Thymus (tissue), 11 donors: Measurements from ENCODE around the gene NR5A2. TPM values are rescaled to one million over a fixed set of nuclear protein-coding genes. Genes with fewer than 3 reads are reported as not detected.

Experiments
- DNase-seq, 9 donors: peaks; one replicate each; pipeline ENCODE4 v3.0.0-alpha.2; 2013; ENCODE audit warnings: low spot score in 9 of 9, low read depth in 6 of 9, missing footprints in 1 of 9
- H3K27ac ChIP-seq, 2 donors: one replicate each; pipeline ENCODE4 v1.5.1; 2013; ENCODE audit warnings: control low read depth in 1 of 2, low read depth in 1 of 2, low read length in 1 of 2, mild to moderate bottlenecking in 1 of 2, moderate library complexity in 1 of 2
- H3K27me3 ChIP-seq, 2 donors: one replicate each; pipeline ENCODE4 v1.5.1; 2013; ENCODE audit warnings: low read length in 1 of 2; ENCODE audit not compliant: control insufficient read depth in 2 of 2, insufficient read depth in 1 of 2
- H3K36me3 ChIP-seq, 2 donors: one replicate each; pipeline ENCODE4 v1.5.1; 2013; ENCODE audit warnings: low read length in 1 of 2, mild to moderate bottlenecking in 1 of 2, moderate library complexity in 1 of 2; ENCODE audit not compliant: control insufficient read depth in 2 of 2, insufficient read depth in 2 of 2
- H3K4me1 ChIP-seq, 2 donors: one replicate each; pipeline ENCODE4 v1.5.1; 2013; ENCODE audit warnings: low read length in 2 of 2; ENCODE audit not compliant: control insufficient read depth in 2 of 2, insufficient read depth in 2 of 2
- H3K4me3 ChIP-seq, 2 donors: one replicate each; pipeline ENCODE4 v1.5.1; 2013; ENCODE audit warnings: low read length in 2 of 2, control low read depth in 1 of 2, mild to moderate bottlenecking in 1 of 2
- H3K9me3 ChIP-seq, 2 donors: one replicate each; pipeline ENCODE4 v1.5.1; 2013; ENCODE audit warnings: low read length in 1 of 2, mild to moderate bottlenecking in 1 of 2; ENCODE audit not compliant: control insufficient read depth in 2 of 2, insufficient read depth in 1 of 2
- WGBS: extraction: QIAGEN DNeasy Blood & Tissue Kit; methylation state at CpG from one replicate; pipeline ENCODE4 v1.1.7; 2013; 5-methylcytosine and 5-hydroxymethylcytosine counted together
- polyA plus RNA-seq: library from polyadenylated mRNA; stranded (reverse); fragments of 200-250 nt; gene quantifications from one replicate; pipeline ENCODE4 v1.2.3, GENCODE V29; 2013
- total RNA-seq: library from RNA; stranded (reverse); fragments of 120-200 nt; gene quantifications from one replicate; pipeline ENCODE4 v1.2.4, GENCODE V29; 2013
- donor health status: healthy.

Gene NR5A2
- total and polyA plus RNA-seq, 2 donors: 0.76 to 0.94 TPM

DNA sequence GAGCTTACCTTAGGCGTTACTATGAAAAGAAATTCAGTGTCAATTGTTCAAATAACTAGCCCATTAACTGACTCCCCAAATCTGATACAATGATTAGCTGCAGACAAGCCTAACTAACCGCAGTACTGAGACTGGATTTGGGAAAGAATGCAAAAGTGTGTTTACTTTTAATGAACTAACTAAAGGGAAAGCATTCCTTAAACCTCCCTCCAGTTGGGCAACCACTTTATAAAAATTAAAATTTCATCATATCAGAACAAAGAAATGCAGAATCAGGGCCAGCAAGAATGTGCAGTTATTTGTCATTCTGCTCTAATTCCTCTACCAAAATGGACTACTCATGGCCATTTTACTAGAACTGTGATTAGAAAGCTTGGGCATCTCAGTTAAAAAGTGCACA lies 11.7 kb upstream of the NR5A2 start:
- 96% methylated on average over 2 of the region's 2 CpGs for WGBS
- no peaks in the 10 kb centered on the region for H3K36me3 ChIP-seq
- no peak overlapping the region for H3K27ac ChIP-seq
- no peaks in the 10 kb centered on the region for H3K4me1 ChIP-seq
- DNase-seq: no peak
- H3K27me3 ChIP-seq: peaks cover 0 to 2% of the 10 kb centered on the region in 2 donors
- no peaks in the 10 kb centered on the region for H3K9me3 ChIP-seq
- no peak overlapping the region for H3K4me3 ChIP-seq

DNA sequence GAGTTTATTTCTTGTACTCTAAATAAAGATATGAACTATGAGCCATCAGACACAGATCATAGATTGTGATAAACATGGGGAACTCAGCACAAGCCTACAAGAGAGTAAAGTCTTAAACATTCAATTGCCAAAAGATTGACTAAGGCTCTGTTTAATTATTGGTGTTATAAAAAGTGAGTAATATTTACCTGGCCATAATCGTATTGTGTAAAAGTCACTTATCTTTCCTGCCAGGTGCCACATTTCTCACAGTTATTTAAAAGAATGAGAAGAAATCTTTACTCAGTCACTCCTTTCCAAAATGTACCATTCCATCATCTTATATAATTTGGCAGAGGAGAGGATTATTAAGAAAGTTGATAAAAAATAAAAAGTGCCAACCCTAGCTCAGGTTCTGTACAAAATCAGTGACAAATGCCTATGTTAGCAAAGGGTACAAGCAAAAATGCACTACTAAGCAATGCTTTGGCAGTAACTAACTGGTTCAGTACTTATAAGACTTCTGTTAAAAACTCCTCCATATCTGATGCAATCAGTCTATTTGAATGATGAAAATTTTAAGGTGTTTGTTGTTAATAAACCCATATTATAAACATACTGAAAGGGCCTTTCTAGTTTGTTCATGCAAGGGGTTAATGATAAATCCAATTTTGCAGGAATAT lies 5.8 kb upstream of the NR5A2 start:
- WGBS: 97% methylated on average over 1 of the region's 1 CpG
- H3K27ac ChIP-seq: no peak overlapping the region
- DNase-seq: no peak
- H3K9me3 ChIP-seq: no peaks in the 10 kb centered on the region
- H3K27me3 ChIP-seq: peaks cover under 1 to 18% of the 10 kb centered on the region in 2 donors
- no peaks in the 10 kb centered on the region for H3K36me3 ChIP-seq
- H3K4me3 ChIP-seq: no peak overlapping the region
- H3K4me1 ChIP-seq: no peaks in the 10 kb centered on the region

DNA sequence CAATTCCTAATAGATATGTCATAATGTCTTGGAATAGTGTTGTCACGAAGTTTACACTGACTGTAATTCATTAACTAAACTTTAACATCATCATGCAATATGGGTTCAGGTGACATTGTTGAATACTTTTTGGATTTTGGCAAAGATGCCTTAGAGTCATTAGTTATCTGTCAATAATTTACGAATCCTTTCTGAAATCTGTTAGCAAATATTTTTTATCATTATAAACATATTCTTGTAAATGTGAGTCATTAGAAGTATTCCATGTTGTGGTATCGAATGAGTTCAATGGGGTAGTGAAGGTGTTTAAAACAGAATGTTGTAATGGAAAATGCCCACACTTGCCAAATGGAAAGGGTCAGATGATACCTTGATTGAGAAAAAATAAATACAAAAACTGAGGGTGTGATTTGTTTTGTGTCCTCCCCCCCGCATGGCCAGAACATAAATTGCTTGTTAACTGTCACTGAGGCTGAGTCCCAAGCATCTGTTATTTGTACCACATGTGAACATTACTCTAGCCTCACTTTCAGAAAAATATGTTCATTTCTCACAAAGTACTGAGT lies 5.2 kb upstream of the NR5A2 start:
- no peak for DNase-seq
- peaks cover 5 to 22% of the 10 kb centered on the region in 2 donors for H3K27me3 ChIP-seq
- 95% methylated on average over 4 of the region's 4 CpGs for WGBS
- H3K9me3 ChIP-seq: no peaks in the 10 kb centered on the region
- H3K4me3 ChIP-seq: no peak overlapping the region
- no peaks in the 10 kb centered on the region for H3K36me3 ChIP-seq
- no peak overlapping the region for H3K27ac ChIP-seq
- H3K4me1 ChIP-seq: no peaks in the 10 kb centered on the region

DNA sequence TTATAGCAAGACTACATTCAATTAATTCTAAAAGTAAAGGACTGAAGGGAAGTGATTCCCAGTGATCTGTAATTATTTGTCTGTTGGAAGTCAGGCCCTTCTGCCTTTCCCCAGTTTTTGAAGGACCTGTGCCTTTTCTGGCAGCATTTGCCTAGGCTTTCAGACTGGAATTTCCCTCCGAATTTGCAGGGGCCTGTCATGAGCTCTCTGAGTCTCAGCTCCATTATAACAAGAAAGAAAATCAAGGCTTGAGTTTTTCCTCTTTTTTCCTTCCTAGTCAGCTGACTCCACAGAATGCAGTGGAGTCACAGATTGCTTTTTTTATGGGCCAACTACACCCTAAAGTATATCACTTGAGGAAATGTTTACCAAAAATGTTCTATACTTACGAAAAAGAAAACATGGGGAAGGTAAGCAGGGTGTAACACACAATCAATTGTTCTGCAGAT lies 1.1 kb downstream of the NR5A2 start:
- H3K36me3 ChIP-seq: no peaks in the 10 kb centered on the region
- DNase-seq: no peak
- 19% methylated on average over 2 of the region's 2 CpGs for WGBS
- peak overlapping the region in 1 of 2 donors; percentile 1 for H3K27ac ChIP-seq
- peaks cover 0 to 9% of the 10 kb centered on the region in 2 donors for H3K4me1 ChIP-seq
- peaks cover 36 to 82% of the 10 kb centered on the region in 2 donors for H3K27me3 ChIP-seq
- H3K9me3 ChIP-seq: peaks cover 0 to 6% of the 10 kb centered on the region in 2 donors
- peak overlapping the region; percentile 43 to 53 for H3K4me3 ChIP-seq

DNA sequence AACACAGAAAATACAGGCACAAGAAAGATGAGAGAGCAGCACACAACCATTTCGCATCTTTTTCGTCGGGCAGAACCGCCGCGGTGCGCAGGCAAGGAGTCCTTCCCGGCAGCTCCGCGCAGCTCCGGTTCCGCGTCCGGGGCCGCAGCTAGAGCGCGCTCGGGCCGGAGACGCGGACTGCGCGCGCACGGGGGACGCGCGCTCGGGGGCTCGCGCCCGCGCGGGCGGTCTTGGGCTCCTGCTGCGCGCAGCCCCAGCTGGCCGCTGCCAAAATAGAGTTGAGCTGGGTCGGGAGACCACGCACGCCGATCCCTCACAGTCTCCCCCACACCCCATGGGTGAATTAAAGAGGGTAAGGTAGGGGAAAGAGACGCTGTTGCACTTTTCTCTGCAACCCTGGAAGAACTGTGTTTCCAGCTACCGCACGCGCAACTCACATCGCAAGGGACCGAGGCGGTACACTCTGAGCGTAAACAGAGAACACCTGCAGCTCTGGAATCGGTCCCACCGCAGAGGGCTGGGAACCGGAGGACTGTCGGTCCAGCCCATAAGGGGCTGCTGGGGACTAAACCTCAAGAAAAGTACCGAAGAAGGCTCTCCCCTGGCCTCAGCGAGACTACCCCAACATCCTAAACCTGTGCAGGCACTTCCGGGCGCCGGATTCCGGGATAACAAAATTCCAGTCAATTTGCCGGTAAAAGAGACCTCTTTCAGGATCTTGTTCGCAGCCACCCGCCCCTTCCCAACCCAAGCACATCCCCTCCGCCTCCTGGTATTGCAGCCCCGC lies 1.7 kb downstream of the NR5A2 start:
- DNase-seq: peak in 5 of 9 donors; percentile 18 to 66 (median 33)
- Histone ChIP-seq H3K27me3 (peaks cover 43 to 85% of the 10 kb centered on the region in 2 donors), H3K4me1 (peaks cover 0 to 12% of the 10 kb centered on the region in 2 donors), H3K36me3 (no peaks in the 10 kb centered on the region), H3K4me3 (peak overlapping the region; percentile 43 to 53), H3K9me3 (peaks cover 0 to 6% of the 10 kb centered on the region in 2 donors), H3K27ac (peak overlapping the region in 1 of 2 donors; percentile 1)
- WGBS: 2% methylated on average over 65 of the region's 65 CpGs

DNA sequence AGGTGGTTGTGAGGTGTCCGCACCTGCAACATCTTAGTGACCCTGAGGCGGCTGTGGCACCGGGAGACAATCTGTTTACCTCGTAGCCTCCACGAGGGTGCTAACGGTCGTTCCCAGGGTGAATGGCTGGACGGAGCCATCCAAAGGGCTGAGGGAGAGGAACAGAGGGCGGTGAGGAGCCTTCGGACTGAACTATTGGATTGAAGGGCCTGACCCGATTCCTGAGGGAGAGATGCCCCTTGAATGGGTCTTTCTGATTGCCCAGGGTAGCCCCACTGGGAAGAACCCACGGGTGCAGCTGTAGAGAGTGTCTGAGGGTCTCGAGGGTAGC lies 2.3 kb downstream of the NR5A2 start:
- Histone ChIP-seq H3K4me1 (peaks cover 0 to 15% of the 10 kb centered on the region in 2 donors), H3K36me3 (no peaks in the 10 kb centered on the region), H3K4me3 (peak overlapping the region; percentile 43 to 53), H3K27me3 (peaks cover 48 to 90% of the 10 kb centered on the region in 2 donors), H3K9me3 (peaks cover 0 to 6% of the 10 kb centered on the region in 2 donors), H3K27ac (no peak overlapping the region)
- WGBS: 28% methylated on average over 13 of the region's 13 CpGs
- no peak for DNase-seq

DNA sequence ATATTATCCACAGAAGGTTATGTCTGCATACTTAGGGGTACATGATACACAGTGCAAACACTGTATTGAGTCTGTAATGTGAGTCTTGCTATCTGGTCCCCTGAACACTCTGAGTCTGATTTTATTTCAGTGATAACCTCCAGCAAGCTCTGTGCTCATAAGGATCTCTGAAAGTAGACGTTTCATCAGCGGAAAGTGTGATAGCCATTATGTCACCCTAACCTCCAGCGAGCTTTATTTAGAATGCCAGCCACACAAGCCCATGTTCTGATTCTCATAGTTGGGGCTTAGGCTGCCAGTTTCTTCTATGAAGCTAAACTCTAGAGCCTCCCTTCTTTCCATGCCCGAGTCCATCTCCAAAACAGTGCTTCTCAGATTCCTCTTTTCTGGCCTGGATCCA lies 3.3 kb downstream of the NR5A2 start:
- Histone ChIP-seq H3K9me3 (peaks cover 0 to 6% of the 10 kb centered on the region in 2 donors), H3K27me3 (peaks cover 58 to 96% of the 10 kb centered on the region in 2 donors), H3K4me3 (no peak overlapping the region), H3K4me1 (peaks cover 2 to 24% of the 10 kb centered on the region in 2 donors), H3K27ac (no peak overlapping the region), H3K36me3 (no peaks in the 10 kb centered on the region)
- 39% methylated on average over 4 of the region's 4 CpGs for WGBS
- DNase-seq: no peak

DNA sequence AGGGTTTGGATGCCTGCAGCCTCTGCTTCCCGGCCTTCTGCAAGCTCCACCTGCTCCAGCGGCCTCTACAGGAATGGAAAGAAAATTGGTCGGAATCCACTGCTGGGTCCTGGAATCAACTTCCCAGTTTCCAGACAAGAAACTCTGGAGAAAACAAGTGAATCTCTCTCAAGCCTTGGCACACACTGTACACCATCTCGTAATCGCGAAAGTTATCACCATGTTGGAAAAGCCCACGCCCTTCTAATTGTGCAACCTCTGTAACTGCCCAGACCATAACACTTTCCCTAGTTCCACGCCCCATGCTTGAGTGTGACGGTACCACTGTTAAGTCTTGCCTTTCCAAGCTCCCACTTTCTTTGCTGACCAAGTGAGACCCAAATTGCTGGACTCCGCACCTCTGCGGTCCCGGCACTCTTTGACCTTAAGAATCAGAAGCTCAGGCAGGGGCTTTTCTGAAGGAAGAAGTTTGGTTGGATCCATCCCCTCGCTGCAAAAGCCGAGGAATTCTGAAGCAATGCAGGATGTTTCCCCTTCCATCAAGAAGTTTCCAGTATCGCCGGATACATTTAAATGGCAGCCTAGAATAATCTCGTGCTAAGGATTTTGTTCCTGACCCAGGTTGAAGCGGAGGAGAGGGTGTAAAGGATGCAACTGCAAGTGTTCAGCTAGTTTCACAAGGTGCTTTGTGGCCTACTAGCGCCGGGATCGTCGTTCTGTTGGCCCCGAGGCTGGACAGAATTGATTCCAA lies 6.2 kb downstream of the NR5A2 start:
- WGBS: 44% methylated on average over 23 of the region's 23 CpGs
- no peak overlapping the region for H3K27ac ChIP-seq
- H3K9me3 ChIP-seq: peaks cover 0 to 6% of the 10 kb centered on the region in 2 donors
- DNase-seq: no peak
- H3K27me3 ChIP-seq: peaks cover 78 to 100% of the 10 kb centered on the region in 2 donors
- no peak overlapping the region for H3K4me3 ChIP-seq
- H3K36me3 ChIP-seq: no peaks in the 10 kb centered on the region
- peaks cover 2 to 29% of the 10 kb centered on the region in 2 donors for H3K4me1 ChIP-seq
